ENCODE results near the gene LRRC32.

Gene LRRC32

DNA sequence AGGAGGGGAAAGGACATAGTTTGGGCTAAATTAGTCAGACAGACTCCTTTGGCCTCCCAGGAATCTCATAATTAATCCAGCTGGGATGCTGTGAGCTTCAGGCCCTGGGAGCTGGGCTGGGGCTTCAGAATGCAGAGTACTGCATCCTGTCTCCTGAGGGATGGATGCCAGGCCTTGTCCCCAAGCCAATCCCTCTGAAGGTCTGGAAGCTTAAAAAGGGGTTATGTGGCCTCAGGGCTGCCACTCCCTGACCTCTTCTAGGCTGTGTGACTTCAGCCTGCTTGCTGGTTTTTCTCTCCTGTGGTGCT lies 6.9 kb upstream of the LRRC32 start:
- no peak for DNase-seq

DNA sequence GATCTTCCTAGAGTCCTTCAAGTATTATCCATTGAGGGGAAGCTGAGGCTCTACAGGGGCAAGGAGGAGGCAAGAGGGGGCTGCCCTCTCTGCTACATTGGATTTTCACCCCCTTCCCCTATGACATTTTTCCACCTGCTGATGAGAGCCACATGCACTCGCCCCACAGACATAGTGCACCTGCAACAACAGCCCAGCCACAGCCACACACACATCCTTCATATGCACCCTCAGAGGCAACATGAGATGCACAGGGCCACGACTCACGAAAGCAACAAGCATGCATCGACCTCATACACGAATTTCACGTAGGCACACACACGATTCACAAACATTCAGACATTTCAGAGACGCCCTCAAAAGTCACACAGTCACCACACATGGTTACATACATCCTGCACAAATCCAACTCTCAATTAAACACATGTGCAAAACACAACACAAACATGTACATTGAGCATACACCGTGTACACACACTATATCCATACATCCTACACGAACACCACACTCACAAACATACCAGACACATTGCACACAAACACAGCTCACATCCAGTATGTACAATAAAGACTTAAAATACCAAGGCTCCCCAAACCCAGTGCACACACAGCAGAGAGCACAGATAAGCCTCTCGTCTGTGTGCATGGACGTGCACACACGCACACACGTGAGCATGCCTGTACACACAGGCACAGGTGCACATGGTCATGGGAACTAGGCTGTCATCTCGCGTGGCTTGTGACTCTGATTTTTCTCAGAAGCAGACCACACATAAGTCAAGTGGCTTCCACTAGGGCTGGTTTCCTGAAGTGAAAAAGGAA lies 6.3 kb upstream of the LRRC32 start:
- no peak for DNase-seq

DNA sequence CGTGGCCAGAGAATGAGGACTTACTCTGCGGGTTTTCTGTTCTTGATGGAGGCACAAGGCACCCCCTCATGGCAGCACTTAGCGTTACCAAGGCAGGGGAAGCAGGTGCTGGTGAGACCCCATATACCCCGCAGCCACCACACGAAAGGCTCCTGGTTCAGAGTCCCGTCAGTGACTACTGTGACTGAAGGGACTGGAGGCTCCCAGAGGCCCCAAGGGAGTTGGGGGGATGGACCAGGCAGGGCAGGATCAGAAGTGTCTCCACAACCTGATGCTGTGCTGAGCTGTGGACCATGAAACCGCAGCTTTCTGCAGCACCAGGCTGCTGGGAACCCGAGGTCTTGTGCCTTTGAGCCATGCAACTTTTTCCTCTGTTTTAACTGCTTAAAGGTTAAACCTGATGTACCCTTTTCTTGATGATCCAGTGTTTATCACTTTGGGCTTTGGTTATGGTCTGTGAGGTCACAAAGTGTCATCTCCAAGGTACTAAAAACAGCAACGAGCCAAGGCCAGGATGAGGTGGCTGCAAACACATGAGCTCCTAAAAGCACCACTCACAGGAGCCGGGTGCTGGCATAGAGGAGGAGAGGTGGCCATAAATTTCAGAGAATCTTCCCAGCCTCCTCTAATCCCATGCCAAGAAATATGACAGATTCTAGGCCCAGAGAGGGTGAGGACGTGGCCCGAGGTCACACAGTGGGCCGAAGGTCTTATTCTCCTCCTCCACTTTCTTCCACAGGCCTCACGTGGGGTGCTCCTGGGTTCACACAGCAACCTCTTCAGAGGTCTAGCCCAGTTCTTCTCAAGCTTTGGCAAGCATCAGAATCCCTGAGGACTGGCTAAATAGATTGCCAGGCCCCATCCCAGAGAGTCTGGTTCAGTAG lies 4.2 kb upstream of the LRRC32 start:
- no peak for DNase-seq

DNA sequence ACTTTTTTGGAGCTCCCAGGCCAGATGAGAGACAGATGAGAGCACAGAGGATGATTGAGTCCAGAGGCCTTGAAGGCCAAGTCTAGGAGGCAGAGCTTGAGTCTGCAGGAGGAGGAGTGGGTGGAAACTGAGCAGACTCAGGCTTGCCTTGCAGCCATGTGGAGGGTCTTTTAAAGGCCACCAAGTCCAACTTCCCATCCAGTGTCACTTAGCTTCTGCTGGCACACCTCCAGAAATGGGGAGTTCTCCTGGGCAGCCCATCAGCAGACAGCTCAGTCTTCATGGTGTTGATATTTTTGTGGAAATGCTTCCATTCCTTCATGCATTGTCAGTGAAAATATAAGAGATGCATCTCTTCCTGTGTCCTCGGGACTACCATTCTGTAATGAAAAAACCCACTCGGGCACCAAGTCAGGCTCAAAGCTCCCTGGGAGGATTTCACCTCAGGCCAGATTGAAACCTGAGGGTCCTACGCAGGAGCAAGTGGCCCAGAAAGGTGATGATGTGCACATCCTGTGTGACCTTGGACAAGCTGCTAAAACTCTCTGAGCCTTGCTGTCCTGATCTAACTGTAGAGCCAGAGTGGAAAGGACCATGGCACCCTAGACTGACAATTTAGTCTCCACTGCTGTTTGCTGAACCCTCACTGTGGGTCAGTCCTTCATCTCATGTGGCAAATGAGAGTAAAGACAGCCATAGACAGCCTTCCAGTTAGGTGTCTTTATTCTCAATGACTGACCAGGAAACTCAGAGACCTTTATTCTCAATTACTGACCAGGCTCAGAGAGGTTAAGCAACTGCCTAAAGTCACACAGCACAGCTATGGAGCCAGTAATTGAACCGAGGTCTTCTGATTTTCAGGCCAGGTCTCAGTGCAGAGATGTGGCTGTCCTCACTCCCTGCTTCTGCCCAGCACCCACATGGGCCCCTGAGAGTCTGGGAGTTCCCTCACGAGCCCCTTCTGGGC lies 2.9 kb upstream of the LRRC32 start:
- no peak for DNase-seq

DNA sequence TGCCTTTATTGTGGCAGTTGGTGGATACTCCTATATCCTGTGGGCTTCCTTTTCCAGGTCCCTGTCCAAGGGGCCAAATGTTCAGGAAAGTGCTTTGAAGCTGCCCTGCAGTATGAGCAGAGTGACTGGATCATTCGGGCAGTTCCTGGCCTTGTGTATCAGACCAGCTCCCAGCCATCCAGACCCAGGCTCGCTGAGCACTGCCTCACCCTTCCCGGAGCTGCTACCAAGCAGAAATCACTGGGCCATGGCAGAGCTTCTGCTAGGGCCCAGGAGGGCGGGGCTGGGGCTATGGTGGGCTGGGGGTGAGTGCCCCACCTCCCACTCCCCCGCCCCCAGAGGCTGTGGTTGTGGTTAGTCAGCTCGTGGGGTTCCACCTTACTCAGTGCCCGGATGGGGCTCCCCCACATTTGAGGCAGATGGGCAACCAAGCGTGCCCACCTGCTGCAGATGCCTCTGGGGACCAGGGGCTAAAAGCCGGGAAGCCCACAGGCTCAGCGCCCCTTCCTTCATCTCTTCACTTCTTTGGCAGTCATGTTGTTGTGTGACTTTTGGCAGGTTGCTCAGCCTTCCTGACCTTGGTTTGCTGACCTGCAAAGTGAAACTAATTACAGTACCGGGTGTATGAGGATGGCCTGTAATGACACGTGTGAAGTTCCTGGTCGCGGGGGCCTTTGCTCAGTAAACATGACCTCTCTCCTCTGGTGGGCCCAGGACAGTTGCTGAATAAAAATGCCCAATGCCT lies 2.1 kb upstream of the LRRC32 start:
- no peak for DNase-seq

DNA sequence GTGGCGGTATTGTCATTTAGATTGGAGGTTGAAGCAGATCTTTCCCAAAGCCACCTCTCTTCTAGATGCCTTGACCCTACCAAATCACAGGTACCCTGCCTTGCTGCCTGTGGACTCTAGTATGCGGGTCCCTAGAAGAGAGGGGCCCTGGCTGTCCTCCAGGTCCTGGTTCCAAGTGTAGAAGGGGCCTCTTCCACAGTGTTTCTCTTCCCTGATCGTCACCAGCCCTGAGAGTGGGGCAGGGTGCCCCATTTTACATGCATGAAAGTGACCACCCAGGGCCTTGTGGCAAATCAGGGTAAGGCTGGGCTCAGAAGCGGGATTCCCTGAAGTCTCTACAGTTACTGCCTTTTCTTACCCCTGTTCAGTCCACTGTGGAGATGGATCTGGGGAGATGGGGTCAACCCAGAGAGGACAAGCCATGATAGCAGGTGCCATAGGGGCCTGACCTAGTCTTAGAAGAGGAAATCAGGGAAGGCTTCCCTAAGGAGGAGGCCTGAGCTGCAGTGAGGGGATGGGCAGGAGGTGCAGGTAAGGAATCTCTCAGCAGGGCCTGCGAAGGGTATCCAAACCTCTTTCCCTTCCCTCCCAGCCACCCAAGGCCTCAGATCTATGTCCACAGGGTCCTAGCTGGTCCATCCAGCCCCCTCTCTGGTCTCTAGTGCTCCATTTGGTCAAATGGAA lies 1.2 kb upstream of the LRRC32 start:
- DNase-seq, result no peak

DNA sequence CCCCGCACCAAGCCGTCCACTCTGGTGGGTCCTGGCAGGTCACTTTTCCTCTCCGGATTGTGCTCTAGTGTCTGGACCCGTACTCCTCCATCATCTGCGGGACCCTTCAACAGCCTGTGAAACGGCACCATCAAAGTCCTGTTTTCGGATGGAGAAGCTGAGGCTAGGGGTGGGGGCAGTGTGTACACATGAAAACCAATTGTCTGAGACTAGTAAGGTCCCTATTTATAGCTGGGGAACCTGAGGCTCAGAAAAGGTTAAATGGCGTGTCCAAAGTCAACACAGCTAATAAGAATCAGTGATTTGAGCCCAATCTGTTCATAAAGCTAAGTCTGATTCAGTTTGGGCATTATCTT lies 668 bp upstream of the LRRC32 start:
- no peak for DNase-seq

DNA sequence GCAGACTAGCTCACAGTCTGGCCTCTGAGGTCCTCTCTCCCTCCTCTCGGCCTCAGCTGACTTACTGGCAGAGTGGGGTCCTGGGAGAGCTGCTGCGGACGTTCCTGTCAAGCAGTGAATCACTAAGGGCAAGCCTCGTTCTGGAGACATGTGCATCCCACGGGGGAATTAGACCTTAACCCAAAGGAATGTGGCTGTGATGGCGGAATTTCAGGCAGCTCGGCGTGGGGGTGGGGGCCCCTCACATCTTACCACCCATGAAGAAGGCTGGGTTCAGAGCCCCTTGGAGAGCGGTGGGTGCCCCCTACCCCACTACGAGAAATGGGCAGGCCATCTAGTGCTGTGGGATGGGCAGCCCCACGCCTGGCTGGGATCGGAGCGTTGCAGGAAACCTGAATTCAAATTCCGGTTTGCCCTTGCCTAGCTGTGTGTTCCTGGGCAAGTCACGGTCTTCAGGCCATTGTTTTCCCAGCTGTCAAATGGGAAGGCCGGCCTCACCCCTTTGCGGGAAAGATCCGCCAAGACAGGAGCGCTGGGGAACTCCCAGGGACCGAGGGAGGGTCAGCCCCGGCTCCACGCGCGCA lies 554 bp downstream of the LRRC32 start:
- DNase-seq, result no peak

DNA sequence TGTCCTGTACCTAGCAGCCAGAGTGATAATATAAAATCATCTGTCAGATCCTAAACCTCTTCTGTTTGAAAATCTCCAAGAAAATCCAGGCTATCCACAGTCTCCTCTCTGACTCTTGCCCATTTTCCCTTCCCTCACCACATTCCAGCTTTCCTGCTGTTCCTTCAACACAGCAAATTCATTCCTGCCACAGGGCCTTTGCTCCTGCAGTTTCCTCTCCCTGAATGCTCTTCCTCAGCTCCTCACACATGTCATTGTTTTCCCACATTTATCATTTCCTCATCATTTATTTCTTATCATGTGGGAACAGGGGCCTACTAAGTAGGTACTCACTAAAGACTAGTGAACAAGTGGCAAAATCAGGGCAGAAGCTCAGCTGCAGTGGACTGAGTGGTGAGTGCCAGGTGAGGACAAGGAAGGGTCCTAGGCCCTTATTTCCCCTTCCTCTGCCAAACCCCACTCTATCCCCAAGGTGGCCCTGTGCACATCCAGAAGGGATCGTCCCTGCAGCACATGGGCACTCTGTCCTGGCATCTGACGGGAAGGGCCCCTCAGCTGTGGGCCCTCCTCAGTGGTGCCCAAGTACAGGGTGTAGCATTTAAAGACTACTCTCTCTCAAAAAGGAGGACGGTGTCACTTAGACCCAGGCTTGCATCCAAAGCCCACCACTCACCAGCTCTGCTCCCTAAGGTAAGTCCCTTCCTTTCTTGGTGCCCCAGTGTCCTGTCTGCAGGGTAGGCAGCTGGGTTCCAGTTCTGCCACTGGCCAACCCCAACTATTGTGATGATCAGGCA lies 2.0 kb downstream of the LRRC32 start:
- DNase-seq, result no peak

DNA sequence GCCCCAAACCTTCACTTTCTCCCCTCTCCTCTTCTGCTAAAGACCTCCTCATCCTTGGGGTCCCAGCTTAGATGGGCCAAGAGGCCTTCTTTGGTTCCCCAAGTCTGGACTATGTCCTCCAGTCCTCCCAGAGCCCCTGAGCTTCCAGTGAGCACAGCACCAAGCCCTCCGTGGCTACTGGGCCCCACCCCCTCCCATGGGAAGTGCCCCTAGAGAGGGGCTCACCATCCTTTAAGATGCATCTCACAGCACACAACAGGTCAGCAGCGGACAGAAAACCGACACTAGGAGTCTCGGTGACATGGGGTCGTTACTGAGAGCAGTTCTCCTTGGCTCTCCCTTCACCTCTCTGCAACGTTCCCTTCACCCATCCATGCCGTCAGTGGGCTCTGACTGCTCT lies 2.7 kb downstream of the LRRC32 start:
- DNase-seq, result no peak

DNA sequence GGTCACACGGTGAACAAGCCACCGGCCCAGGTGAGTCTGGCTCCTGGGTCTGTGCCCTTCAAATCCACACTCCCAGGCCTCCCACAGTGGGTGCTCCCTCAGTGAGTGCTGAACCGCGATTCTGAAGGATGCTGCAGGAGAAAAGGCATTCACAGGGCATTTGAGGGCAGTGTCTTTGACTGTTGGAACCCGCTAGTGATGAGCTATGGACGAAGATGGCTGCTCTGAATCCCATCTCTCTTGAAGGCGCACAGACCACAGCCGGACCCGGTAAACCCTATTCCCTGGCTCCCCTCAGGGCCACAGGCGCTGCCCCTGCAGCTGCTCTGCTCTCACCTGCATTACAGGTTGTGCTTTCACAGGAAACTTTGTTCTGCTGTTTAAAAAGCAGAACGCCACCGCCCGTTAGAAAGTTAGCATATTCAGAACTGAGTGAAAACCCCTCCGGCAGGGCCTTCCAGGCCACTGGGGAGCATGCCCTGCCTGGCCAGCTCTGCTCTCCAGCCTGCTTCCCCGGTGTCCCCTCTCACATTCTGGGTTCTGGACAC lies 3.2 kb downstream of the LRRC32 start:
- no peak for DNase-seq

DNA sequence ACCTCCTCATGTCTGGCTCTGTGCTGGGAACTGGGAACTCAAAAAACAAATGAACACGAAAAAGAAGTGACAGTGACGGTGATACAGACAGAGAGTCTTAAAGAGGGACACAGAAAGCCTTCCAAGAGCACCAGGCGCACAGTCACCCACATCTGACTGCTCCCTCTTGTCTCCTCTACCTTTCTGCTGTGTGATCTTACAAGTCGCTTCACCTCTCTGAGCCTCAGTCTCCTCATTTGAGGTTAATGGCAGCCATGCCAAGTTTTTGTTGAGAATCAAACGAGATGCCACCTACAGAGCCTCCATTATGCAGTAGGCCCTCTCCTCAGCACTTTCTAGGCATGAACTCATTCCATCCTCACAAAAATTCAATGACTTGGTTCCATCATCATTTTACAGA lies 3.7 kb downstream of the LRRC32 start:
- DNase-seq, result no peak

DNA sequence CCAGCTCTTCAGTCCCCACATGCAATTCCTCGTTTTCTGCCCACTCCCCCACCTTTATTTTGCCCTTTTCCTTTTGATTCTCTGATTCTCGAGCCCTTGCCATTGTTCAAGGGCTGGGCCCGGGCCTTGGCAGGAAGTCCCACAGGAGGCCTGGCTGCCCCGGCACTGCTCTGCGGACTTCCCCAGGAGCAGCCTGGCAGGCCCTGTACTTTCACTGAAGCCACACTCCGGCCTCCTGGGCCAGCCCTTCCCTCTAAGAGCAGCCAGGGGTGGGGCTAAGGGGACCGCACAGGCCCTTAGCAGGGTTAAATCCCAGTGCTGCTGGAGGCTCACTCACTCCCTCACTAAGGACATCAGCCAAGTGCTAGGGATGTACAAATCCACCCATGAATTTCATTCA lies 4.1 kb downstream of the LRRC32 start:
- no peak for DNase-seq

DNA sequence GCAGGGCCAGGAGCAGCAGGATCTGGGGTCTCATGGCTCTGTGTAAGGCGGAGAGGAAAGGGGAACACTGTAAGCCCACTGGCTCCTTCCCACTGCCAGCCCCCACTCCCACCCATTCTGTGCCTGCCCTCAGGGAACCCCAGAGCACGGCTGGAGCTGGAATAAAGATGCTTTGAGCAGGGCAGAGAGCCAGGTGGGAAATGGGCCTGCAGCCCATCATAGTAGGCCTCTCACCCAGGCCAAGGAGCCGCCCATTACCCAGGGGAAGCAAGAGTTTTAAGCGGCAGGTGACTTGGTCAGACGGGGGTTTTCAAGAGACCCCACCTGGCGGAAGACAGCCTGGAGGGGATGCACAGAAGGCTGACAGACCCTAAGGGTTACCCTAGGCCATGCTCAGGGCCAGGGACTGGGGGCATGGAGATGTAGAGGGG lies 4.6 kb downstream of the LRRC32 start:
- DNase-seq, result no peak

DNA sequence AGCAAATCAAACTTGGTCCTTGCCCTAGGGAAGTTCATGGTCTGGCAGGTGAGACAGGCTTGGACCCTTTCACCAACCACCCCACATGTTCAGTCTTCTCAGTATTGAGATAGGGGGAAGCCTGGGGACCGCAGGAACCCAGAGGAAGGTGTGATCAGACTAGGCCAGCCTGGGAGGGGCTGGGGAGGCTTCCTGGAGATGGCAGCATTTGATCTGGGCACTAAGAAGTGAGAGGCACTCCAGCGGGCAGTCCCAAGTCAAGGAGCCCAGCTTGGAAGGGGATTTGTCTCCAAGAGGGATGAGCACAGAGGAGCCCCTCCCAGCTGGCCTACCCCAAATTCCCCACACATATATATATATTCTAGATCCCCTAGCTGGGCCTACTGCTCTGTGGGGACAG lies 5.4 kb downstream of the LRRC32 start:
- no peak for DNase-seq

DNA sequence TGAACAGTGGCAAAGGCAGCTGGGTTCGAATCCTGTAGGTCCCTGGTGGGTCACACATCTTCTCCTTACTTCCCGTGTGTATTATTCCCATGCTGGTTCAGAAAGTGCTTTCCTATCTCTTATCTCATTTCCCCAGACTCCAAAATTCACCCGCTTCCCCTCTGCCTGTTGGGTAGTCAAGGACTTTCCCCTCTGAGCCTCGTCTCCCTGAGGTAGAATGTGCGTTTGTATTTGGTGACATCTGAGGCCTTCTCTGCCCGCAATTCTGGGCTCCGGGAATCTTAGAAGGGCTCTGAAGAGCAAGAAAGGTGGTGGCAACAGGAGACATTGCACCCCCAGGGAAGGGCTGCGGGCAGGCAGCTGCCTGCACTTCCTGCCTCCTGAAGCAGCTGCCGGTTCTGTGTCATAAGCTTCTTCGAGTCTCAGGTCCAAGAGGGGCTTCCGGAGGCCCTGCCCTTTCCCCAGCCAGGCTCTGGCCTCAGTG lies 5.9 kb downstream of the LRRC32 start:
- no peak for DNase-seq

DNA sequence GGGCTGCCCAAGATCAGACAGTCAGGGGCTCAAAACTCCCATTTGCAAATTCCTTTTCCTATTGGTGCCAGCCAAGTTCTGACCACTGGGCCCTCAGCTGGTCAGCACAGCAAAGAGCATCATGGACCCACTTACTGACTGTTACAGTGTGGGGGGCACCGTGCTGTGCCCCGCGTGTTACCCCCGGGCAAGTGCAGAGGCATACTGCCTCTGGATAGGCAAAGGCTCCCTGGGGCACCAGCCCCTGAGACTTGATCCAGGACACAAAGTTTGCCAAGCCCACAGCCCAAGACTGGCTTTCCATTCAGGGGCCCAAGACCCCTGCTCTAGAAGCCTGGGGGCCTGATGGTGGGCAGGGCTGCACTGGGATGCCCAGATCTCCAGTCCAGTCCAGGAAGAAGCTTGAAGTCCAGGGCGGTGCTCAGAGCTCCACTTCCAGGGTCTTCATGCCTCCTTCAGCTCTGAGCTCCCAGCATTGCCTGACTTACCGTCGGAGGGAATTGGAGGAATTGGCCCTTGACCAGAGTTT lies 6.6 kb downstream of the LRRC32 start:
- no peak for DNase-seq

DNA sequence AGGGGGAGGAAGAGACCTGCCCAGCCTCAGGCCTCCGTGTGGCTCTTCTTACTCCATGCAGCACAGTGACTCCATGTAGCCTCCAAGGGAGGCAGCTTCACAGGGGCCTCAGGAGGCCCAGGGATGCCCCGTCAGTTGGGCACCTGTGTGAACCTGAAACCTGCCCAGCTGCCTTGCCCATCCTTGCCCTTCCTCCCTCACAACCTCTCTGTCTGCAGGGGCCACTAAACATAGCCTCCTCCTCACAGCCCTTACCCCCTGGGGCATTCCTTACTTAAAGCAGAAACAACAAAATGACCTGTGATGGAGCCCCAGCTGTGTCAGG lies 7.1 kb downstream of the LRRC32 start:
- DNase-seq, result no peak

DNA sequence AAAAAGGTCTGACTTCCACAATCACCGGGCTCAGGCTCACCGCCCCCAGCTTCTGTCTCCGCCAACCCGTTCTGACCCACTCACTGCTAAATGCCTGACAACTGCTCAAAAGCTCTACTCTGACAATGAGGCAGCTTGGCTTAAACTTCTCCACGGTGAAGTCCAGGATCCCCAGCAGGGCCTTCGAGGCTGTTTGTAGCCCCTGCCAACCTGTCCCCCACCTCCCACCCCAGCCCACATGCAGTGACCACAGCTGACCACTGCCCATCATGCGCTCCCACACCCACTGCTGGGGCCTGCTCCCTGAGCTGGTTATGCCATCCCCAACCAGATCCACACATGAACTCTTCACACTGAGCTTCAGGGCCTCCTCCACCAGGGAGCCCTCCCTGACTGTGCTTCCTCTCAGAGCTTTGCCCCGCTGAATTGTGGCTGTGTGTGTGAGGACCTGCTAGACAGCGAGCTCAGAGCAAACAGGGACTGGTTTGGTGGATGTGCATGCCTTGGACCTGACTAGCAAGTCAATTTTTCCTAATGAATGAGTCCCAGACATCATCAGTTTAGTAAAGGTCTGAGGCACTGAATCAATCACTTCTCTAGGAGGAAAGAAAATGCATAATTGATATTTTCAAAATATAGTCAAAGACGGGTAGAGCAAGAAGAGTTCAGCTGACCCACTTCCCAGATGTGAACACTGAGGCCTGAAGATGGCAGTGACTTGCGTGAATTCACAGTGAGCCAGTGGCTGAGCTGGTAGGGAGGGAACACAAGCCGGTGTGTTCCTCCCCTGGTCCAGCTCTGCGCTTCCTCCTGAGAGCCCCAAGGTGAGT lies 7.7 kb downstream of the LRRC32 start:
- no peak for DNase-seq

All from NCI-H510A treated with DMSO at 0.1 percent for 48 hours (cell line).